HG03469 (cell line): ENCODE measurements around the gene FBLN1.

Source experiments
- ATAC-seq: cut with Tn5 transposase; IDR thresholded peaks from one replicate; pipeline ENCODE4 v1.9.1; 2021; ENCODE audit warnings: mild to moderate bottlenecking, moderate library complexity, moderate number of reproducible peaks; ENCODE audit not compliant: unreplicated experiment

The FBLN1 gene

DNA sequence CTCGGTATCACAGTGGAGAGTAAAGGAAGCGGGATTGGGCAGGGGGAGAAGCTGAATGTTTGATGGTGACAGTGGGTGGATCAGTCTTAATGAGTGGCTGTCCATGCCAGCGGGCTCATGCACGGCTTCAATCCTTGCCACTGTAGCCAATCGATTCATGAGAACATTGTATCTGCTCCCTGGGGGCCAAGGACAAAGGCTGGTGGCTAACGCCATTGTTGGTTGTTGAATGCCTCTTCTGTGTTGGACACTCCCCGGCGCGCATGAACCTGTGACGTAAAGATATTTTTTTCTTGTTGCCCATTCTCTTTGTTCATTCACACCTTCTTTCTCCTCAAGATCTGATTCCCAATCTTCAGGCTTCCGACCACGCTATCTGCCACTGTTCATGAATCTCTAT lies 148.0 kb downstream of the FBLN1 start:
- no peak for ATAC-seq
